KMS-11 (cell line): ENCODE data around the gene SYNDIG1.

Experiments
- H2AFZ ChIP-seq: fragments of 200-600 bp; sonication (generic); 2 replicates; pipeline ENCODE4 v1.6.1; 2016; ENCODE audit warnings: antibody characterized with exemption, mixed run types, low read depth
- H3K27ac ChIP-seq: fragments of 200-600 bp; sonication (generic); 2 replicates; pipeline ENCODE4 v1.6.1; 2016; ENCODE audit warnings: mild to moderate bottlenecking, mixed run types
- H3K27me3 ChIP-seq: fragments of 200-600 bp; sonication (generic); 2 replicates; pipeline ENCODE4 v1.6.1; 2017; ENCODE audit warnings: mild to moderate bottlenecking, low read depth, mixed run types, moderate library complexity; ENCODE audit not compliant: insufficient read depth
- H3K36me3 ChIP-seq: fragments of 200-600 bp; sonication (generic); 2 replicates; pipeline ENCODE4 v1.6.1; 2017; ENCODE audit warnings: mild to moderate bottlenecking, mixed run types; ENCODE audit not compliant: insufficient read depth
- H3K4me1 ChIP-seq: fragments of 200-600 bp; sonication (generic); 2 replicates; pipeline ENCODE4 v1.6.1; 2016; ENCODE audit warnings: mild to moderate bottlenecking, low read depth, mixed run types; ENCODE audit not compliant: poor library complexity, severe bottlenecking
- H3K4me2 ChIP-seq: fragments of 200-600 bp; sonication (generic); 2 replicates; pipeline ENCODE4 v1.7.0; 2016; ENCODE audit warnings: mild to moderate bottlenecking, mixed run types
- H3K4me3 ChIP-seq: fragments of 200-600 bp; sonication (generic); IDR thresholded peaks from 2 replicates; pipeline ENCODE4 v1.6.1; 2017; ENCODE audit warnings: low read depth, low read length, mixed read lengths; ENCODE audit not compliant: insufficient read depth
- H3K79me2 ChIP-seq: fragments of 200-600 bp; sonication (generic); 2 replicates; pipeline ENCODE4 v1.6.1; 2016; ENCODE audit warnings: low read depth, mixed run types; ENCODE audit not compliant: insufficient read depth
- H3K9ac ChIP-seq: fragments of 200-600 bp; sonication (generic); 2 replicates; pipeline ENCODE4 v1.6.1; 2016; ENCODE audit warnings: mild to moderate bottlenecking, mixed run types
- H4K20me1 ChIP-seq: fragments of 200-600 bp; sonication (generic); 2 replicates; pipeline ENCODE4 v1.6.1; 2016; ENCODE audit warnings: mild to moderate bottlenecking, mixed run types; ENCODE audit not compliant: insufficient read depth
- TF ChIP-seq, protein P1 (sequence below): fragments of 200-600 bp; sonication (generic); conservative IDR thresholded peaks from 2 replicates; pipeline ENCODE4 v1.6.1; 2017; ENCODE audit warnings: low read depth, mild to moderate bottlenecking, antibody characterized with exemption, low read length, moderate library complexity, mixed read lengths

Gene SYNDIG1

DNA sequence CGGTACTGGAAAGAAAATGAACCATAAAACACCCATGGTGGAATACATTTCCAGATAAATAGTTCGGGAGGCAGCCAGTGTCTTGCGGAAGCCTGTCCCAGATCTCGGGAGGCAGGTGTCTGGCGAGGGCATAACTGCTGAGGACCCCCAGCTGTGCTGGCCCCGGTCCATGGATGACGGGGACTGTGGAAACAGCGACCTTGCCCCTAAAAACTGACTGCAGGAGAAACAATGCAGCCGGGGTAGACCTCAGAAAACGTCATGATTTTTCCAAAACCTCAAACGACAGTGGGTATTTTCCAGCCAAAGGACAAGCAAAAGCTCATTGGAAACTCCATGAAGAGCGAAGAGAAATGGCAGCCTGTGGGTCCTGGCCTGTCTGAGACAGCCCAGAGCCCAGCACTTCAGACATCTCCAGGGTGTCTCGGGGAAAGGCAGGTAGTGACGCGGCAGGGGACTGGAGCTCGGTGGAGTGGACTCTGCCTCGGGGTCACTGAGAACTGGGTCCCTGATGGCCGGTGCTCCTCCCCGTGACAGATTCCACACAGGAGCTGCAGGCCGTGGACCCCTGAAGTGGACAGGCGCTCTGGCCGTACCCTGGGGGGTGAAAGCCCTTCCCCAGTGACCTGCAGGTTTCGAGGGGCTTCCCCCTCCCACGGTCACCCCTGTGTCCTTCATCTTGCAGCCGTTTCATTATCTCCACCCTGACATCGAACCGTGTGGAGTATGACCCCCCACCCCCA is 188.6 kb downstream of the SYNDIG1 start:
- H3K27ac ChIP-seq, result no peak overlapping the region
- H3K79me2 ChIP-seq, result no peaks in the 10 kb centered on the region
- H3K9ac ChIP-seq, result no peak overlapping the region
- H2AFZ ChIP-seq, result no peak overlapping the region
- H3K4me2 ChIP-seq, result no peak overlapping the region
- H4K20me1 ChIP-seq, result no peaks in the 10 kb centered on the region
- H3K27me3 ChIP-seq, result no peaks in the 10 kb centered on the region
- H3K4me3 ChIP-seq, result no peak overlapping the region
- TF ChIP-seq, protein P1, sequence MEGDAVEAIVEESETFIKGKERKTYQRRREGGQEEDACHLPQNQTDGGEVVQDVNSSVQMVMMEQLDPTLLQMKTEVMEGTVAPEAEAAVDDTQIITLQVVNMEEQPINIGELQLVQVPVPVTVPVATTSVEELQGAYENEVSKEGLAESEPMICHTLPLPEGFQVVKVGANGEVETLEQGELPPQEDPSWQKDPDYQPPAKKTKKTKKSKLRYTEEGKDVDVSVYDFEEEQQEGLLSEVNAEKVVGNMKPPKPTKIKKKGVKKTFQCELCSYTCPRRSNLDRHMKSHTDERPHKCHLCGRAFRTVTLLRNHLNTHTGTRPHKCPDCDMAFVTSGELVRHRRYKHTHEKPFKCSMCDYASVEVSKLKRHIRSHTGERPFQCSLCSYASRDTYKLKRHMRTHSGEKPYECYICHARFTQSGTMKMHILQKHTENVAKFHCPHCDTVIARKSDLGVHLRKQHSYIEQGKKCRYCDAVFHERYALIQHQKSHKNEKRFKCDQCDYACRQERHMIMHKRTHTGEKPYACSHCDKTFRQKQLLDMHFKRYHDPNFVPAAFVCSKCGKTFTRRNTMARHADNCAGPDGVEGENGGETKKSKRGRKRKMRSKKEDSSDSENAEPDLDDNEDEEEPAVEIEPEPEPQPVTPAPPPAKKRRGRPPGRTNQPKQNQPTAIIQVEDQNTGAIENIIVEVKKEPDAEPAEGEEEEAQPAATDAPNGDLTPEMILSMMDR, result no peak
- H3K4me1 ChIP-seq, result no peaks in the 10 kb centered on the region
- H3K36me3 ChIP-seq, result no peaks in the 10 kb centered on the region

DNA sequence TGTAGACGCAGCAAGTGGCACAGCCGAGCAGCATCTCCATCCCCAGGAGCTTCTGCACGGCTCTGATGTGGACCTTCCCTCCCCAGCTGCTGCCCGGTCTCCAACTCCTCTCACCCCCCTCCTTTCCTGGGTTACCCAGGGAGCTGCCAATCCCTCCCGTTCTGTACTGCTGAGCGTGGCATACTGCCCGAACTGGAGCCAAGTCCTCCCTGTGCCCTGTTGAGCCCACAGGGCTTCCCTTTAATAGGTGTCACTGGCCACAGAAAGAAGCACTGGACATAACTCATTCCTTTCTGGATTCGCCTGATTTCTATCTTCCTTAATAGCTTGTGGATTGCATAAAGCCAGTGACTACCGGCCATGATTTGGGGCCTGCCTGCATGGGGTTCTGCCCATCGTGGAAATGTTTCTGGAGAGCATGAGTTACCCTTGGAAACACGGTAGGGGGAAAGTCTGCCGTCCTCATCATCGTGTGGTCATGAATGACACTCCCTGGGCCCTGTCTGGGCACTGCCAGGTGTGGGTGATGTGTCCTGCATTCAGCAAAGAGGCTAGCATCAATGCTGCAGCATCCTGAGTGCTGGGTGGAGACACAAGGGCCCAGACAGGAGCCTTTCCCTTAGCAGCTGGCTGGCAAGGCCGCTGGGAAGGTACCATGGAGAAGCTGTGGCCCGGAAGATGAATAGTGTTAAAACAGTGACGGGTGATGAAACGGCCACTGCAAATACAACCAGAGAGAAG is 189.7 kb downstream of the SYNDIG1 start:
- Histone ChIP-seq H3K4me3 (no peak overlapping the region), H3K4me1 (no peaks in the 10 kb centered on the region), H3K79me2 (no peaks in the 10 kb centered on the region), H2AFZ (no peak overlapping the region), H3K27me3 (no peaks in the 10 kb centered on the region), H4K20me1 (no peaks in the 10 kb centered on the region), H3K36me3 (no peaks in the 10 kb centered on the region), H3K27ac (no peak overlapping the region), H3K4me2 (no peak overlapping the region), H3K9ac (no peak overlapping the region)
- TF ChIP-seq, protein P1, result no peak

DNA sequence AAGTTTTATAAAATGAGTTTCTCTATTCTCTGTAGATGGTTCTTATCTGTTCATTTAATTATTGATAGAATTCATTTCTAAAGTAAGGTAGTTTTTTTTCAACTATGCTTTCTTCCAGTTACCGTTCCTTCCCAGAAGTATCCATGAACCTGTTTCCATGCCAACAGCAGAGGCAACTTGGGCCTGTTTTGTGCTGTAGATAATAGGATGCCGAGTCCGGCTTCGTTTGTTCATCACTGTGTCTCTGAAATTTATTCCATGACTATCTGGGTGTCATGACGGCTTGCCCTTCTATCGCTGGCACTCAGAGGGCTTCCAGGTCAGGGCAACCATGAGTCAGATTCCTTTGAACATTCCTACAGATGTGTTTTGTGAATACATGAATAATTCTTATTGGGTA is 190.4 kb downstream of the SYNDIG1 start:
- no peaks in the 10 kb centered on the region for H3K36me3 ChIP-seq
- no peaks in the 10 kb centered on the region for H3K79me2 ChIP-seq
- H3K4me3 ChIP-seq, result no peak overlapping the region
- no peak overlapping the region for H3K9ac ChIP-seq
- H3K27me3 ChIP-seq, result no peaks in the 10 kb centered on the region
- H3K4me2 ChIP-seq, result no peak overlapping the region
- H4K20me1 ChIP-seq, result no peaks in the 10 kb centered on the region
- H3K27ac ChIP-seq, result no peak overlapping the region
- no peak overlapping the region for H2AFZ ChIP-seq
- TF ChIP-seq, protein P1, result no peak
- no peaks in the 10 kb centered on the region for H3K4me1 ChIP-seq

DNA sequence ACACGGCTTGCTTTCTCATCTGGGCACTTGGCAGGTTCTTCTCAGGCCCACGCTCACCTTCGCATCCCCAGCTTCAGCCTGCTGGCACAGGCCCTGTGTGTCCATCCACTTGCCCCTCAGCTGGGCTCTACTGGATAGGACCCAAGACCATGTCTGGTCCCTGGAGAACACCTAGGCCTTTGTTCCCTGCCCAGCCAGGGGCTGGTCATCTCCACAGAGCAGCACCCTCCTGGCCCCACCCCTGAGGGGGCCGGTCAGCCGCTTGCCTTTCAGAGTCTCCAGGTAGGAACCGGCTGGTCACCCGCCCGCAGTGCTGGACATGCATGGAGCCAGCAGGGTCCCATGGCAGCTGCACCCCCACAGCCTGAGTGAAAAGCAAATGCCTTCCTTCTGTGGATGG is 191.2 kb downstream of the SYNDIG1 start:
- H3K36me3 ChIP-seq, result no peaks in the 10 kb centered on the region
- no peaks in the 10 kb centered on the region for H3K4me1 ChIP-seq
- no peak overlapping the region for H2AFZ ChIP-seq
- TF ChIP-seq, protein P1, result no peak
- H3K79me2 ChIP-seq, result no peaks in the 10 kb centered on the region
- no peak overlapping the region for H3K9ac ChIP-seq
- no peaks in the 10 kb centered on the region for H3K27me3 ChIP-seq
- no peaks in the 10 kb centered on the region for H4K20me1 ChIP-seq
- no peak overlapping the region for H3K27ac ChIP-seq
- no peak overlapping the region for H3K4me2 ChIP-seq
- H3K4me3 ChIP-seq, result no peak overlapping the region
